GM13976 (cell line): Measurements from ENCODE around the gene PHF21A.

Source experiments
- DNase-seq: peaks from one replicate; pipeline ENCODE4 v3.0.0; 2012; ENCODE audit warnings: low spot score
- CTCF ChIP-seq: IDR thresholded peaks from 2 replicates; pipeline ENCODE4 v1.5.1; 2012; ENCODE audit warnings: borderline replicate concordance, mild to moderate bottlenecking; ENCODE audit not compliant: insufficient read depth; ENCODE audit errors: extremely low read depth, missing control alignments, control extremely low read depth
- in situ Hi-C: fragments of 300-500 bp; cut with MboI; formaldehyde crosslinking; loops from one replicate; pipeline ENCODE4 v1.12.0; 2022; ENCODE audit warnings: low sequenced_read_pairs, mixed read lengths, inconsistent platforms; ENCODE audit not compliant: unreplicated experiment

The PHF21A gene

GRCh38 chr11:46100670-46101069, 20.6 kb downstream of the PHF21A start:
- peak; percentile 37 for DNase-seq
- no peak for TF ChIP-seq CTCF
- in situ Hi-C loops: no loop called here

- DNase-seq: no peak
- in situ Hi-C loops: no loop called here
- no peak for TF ChIP-seq CTCF
These were observed 21.3 kb downstream of the PHF21A start for GRCh38 chr11:46099963-46100316.

- in situ Hi-C loops: no loop called here
- no peak for TF ChIP-seq CTCF
- no peak for DNase-seq
These were observed 30.9 kb downstream of the PHF21A start for GRCh38 chr11:46090375-46090774.

GRCh38 chr11:46079662-46080061, 41.6 kb downstream of the PHF21A start:
- no peak for TF ChIP-seq CTCF
- no peak for DNase-seq
- in situ Hi-C loops: no loop called here

- DNase-seq: no peak
- in situ Hi-C loops: no loop called here
- TF ChIP-seq CTCF: no peak
These were observed 45.3 kb downstream of the PHF21A start for GRCh38 chr11:46075928-46076327.

- DNase-seq: no peak
- in situ Hi-C loops: no loop called here
- no peak for TF ChIP-seq CTCF
These were observed 46.1 kb downstream of the PHF21A start for GRCh38 chr11:46075168-46075567.

- in situ Hi-C loops: no loop called here
- no peak for TF ChIP-seq CTCF
- DNase-seq: no peak
These were observed 47.6 kb downstream of the PHF21A start for GRCh38 chr11:46073632-46074031.
